ENCODE data around the gene DNAAF5.

- TF ChIP-seq FOXM1 (IDR thresholded peaks at IDR 0.05; ENCODE audit: borderline replicate concordance, low read depth) (no peak), CREB1 (IDR thresholded peaks at IDR 0.05; ENCODE audit: low read depth) (peak; percentile 46; the same call in 1 of the 2 replicates), RAD21 (IDR thresholded peaks at IDR 0.05; ENCODE audit: low read depth) (no peak), TCF12 (IDR thresholded peaks at IDR 0.05; ENCODE audit: low read depth) (no peak), TAF1 (IDR thresholded peaks at IDR 0.05; ENCODE audit: low read depth) (peak; percentile 64; the same call in 1 of the 2 replicates)
Observed at GRCh38 chr7:816300-816750, 89.8 kb downstream of the DNAAF5 start.
